HG03045 (cell line): ENCODE data around the gene TRIOBP.
"Not testable (repeated sequence)": the region's sequence is repeated elsewhere in the genome, so short reads cannot be mapped to it uniquely, and the experiment has no call there.

ENCODE experiments used
- ATAC-seq: cut with Tn5 transposase; IDR thresholded peaks from one replicate; pipeline ENCODE4 v1.9.1; 2021; ENCODE audit warnings: mild to moderate bottlenecking, moderate library complexity; ENCODE audit not compliant: unreplicated experiment

Gene TRIOBP

DNA sequence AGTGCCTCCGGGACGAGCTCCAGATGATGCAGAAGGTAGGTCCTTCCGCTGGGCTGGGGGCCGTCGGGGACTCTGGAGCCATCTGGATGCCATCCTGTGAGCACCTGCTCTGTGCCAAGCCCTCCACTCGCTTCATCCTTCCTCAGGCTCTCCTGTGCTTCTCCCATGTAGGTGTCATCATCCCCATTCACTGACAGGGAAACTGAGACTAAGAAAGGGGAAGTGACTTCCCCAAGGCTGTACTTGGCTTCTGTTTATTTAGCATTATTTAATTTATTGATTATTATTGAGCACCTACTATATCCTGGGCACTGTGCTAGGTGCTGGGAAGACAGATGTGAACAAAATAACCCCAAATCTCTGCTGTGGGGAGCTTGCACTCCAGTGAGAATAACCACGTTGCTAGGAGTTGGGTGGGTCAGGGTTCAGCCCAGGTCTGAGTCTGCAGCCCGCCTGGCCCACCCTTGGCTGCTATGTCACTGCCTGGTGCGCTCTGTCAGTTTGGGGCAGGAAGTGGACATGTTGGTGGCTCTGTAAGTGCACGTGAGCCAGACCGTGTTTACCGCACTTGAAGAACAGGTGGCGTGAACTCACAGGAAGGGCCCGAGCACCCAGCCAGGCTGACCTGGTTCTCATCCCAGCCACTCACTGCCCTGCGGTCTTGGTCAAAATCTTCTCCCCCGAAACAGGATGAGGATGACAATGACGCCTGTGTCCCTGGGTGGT lies 75.0 kb downstream of the TRIOBP start:
- no peak for ATAC-seq

DNA sequence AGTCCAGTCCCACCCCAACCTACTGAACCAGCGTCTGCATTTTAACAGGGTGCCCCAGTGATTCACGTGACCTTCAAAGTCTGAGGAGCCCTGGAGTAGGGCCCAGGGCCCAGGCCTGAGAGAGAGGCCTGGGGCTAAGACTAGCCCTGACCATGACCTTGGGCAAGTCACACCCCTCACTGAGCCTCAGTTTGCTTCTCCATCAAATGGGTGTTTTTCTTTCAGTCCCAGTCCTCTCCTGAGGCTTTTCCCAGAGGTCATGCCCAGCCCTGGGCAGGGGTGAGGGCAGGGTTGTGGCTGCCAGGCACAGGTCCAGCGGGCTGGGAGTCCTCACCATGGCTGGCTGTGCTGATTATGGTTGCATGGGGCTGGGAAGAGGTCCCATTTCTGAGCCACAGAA lies 77.9 kb downstream of the TRIOBP start:
- no peak for ATAC-seq

GRCh38 chr22:37775785-37776638 lies 79.2 kb downstream of the TRIOBP start:
- no peak for ATAC-seq

- ATAC-seq, result no peak
Observed at GRCh38 chr22:37776639-37777005, 79.8 kb downstream of the TRIOBP start.

DNA sequence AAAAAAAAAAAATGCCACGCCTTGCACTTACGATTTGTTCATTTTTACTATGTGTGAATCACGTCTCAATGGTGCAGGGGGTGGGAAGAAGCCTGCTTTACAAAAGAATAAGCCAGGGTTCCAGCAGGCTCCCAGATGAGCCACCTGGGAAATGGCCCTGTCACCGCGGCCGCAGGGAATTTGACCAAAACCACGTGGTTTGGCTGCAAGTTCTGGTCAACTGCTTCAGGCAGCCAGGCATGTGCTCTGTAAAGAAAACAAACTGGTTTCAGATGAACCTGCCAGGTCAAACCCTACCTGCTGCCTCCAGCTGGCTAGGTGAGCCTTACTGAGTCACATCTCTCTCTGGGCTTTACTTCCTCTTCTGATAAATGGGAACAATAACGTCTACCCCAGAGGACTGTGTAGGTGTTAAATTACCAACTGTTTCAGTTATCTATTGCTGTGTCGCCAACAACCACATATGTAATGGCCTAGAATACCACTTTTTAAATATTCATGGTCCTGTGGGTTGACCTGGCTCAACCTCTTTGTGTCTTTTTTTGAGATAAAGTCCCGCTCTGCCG lies 80.4 kb downstream of the TRIOBP start:
- ATAC-seq, result no peak

DNA sequence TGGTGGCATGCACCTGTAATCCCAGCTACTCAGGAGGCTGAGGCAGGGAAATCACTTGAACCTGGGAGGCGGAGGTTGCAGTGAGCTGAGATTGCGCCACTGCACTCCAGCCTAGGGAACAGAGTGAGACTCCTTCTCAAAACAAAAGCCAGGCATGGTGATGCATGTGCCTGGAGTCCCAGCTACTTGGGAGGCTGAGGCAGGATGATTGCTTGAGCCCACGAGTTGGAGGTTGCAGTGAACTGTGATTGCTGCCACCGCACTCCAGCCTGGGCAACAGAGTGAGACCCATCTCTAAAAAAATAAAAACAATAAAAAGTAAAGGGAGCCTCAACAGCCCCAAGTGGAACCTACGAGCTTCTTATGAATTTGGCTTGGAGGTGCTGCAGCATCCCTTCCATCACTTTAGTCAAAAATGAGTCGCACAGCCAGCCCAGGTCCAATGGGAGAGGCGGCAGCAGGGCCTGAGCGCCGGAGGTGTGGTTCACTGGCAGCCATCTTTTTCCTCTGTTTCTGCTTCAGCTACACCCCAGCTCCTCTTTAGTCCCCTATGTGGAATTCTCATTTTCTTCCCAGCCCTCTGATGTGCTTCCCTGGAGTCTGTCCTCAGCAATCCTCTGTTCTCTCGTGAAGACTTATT lies 81.6 kb downstream of the TRIOBP start:
- no peak for ATAC-seq

- ATAC-seq, result no peak
Observed at GRCh38 chr22:37781434-37782059, 84.7 kb downstream of the TRIOBP start.

DNA sequence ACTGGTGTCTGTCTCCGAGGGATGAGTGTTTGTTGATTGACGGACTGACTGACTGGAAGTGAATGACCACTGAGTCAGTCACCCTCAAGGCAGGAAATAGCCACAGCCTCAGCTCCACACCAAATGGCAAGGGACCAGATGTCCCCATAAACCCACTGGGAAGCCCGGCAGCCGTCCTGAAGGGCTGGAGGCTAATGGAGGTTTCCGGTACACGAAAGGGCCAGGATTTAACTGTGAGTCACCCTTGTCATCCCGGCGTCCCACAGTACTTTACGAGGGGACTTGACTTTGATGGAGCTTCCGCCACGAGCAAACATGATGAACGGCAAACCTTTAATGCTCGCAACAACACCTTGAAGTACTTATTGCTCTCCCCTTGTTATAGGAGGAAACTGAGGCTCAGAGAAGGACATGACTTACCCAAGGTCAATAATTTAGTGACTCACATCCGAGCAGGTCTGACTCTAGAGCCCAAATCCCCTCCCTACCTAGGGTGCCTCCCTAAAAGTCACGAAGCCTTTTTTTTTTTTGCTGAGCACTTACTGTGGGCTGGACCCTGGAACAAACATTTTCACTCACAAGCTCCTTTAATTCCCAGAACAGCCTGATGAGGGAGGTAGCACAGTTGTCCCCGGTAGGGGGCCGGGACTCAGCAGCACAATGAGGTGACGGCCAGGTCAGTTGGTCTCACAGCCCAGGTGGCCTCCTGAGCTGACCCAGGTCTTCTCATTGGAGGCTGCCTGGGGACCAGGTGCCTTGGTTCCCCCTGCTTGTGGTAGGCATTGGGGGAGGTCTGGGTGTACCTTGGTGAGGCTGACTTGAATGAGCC lies 85.7 kb downstream of the TRIOBP start:
- no peak for ATAC-seq

DNA sequence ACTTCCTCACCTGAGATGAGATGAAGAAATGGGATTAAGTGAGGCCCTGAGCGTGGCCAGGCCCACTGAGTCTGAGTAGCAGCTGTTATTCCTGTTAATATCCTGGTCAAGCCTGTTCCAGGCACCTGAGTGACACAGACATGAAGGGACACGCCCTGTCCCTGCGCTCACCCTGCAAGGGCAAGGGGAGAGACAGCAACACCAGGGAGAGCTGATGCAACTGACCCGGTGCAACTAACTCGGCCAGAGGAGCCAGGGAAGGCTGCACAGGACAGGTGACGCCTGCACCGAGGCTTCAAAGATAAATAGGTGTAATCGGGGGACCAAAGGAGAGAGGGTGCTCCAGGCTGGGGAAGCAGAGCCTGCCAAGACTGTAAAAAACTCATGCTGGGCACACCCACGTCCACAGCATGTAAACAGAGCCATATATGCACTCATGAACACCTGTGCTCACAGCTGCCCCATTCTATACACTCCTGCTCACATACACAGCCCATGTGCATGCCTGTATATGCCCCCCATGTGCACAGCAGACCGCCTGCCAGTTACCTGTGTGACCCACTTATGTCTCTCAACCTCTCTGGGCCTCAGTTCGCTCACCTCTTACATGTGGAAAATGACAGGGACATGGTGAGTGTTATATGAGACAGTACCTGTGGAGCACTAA lies 88.1 kb downstream of the TRIOBP start:
- no peak for ATAC-seq

DNA sequence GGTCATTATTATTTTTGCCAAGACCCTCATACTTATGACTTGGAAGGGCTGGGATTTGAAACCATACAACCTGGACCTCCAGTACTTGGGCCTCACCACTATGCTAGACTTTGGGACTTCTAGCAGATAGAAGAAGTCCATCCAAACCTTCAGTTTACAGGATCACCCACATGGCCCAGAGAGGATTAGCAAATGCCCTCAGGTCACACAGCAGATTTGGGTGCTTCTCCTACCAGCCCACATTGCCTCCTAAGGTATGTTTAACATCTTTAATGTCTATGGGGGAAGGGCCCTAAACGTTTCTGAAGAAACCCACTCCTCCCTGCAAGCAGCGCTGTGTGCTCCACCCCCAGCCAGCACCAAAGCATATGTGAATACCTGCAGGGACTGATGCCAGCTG lies 93.4 kb downstream of the TRIOBP start:
- ATAC-seq, result no peak

DNA sequence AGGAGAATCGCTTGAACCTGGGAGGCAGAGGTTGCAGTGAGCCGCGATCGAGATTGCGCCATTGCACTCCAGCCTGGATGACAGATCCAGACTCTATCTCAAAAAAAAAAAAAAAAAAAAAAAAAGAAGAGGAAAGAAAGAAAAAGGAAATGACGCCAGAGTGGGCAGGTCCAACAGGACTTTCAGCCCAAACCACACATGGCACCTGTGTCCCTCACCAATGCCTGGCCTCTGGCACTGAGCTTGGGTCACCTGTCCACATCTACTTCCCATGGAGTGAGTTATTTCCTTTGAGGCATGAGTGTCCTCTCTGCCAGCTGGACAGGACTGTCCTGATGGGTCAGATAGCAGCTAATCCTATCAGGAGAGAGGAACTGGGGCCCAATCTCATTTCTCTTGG lies 95.6 kb downstream of the TRIOBP start:
- ATAC-seq, result no peak

GRCh38 chr22:37794376-37794775 lies 97.5 kb downstream of the TRIOBP start:
- no peak for ATAC-seq

- ATAC-seq, result no peak
Observed at GRCh38 chr22:37796079-37796478, 99.2 kb downstream of the TRIOBP start.

GRCh38 chr22:37797259-37797658 lies 100.4 kb downstream of the TRIOBP start:
- not testable (repeated sequence) for ATAC-seq

GRCh38 chr22:37797874-37798500 lies 101.1 kb downstream of the TRIOBP start:
- no peak for ATAC-seq

GRCh38 chr22:37799979-37800378 lies 103.1 kb downstream of the TRIOBP start:
- ATAC-seq, result not testable (repeated sequence)

- no peak for ATAC-seq
Observed at GRCh38 chr22:37801946-37802309, 105.1 kb downstream of the TRIOBP start.

DNA sequence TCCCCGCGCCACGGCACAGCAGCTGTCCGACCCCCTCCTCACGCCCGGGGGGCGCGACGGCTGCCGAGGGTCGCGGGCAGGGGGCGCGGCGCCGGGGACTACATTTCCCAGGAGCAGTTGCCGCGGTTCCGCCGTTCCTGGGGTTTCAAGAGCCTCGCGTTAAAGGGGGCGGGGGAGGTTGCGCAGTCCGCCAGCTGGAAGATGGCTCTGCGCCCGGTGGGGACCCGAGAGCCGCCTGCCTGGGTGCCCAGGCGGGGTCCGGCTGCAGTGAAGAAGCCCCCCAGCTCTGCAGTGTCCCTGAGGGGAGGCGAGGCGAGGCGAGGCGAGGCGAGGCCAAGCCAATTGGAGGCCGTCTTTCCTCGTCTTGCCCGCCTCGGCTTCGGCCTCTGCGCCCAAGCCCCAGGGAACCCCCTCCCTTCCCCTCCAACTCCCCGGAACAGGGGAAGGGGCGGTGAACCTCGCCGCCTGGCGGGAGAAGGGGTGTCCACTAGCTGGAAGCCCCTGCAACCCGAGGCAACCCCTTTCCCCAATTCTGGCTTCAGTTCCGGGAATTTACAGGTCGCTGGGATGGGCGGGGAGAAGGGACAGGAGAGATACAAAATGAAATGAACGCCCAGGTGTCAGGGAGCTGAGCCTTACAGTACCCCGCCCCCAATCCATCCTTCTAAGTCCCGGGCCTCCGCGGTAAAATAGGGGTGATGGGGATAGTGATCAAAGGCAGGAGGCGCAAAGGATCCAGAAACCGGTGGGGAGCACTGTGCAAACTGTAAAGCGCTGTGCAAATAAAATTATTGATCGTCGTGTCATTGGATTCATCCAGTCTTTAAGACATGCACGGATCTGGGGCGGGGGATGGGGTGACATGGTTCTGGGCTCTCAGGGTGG lies 105.7 kb downstream of the TRIOBP start:
- ATAC-seq, result no peak
